HG02884 (cell line): ENCODE results near the gene APBA2.

Experiments
- ATAC-seq: cut with Tn5 transposase; IDR thresholded peaks from one replicate; pipeline ENCODE4 v1.9.1; 2021; ENCODE audit warnings: mild to moderate bottlenecking, moderate library complexity; ENCODE audit not compliant: unreplicated experiment

Gene APBA2

DNA sequence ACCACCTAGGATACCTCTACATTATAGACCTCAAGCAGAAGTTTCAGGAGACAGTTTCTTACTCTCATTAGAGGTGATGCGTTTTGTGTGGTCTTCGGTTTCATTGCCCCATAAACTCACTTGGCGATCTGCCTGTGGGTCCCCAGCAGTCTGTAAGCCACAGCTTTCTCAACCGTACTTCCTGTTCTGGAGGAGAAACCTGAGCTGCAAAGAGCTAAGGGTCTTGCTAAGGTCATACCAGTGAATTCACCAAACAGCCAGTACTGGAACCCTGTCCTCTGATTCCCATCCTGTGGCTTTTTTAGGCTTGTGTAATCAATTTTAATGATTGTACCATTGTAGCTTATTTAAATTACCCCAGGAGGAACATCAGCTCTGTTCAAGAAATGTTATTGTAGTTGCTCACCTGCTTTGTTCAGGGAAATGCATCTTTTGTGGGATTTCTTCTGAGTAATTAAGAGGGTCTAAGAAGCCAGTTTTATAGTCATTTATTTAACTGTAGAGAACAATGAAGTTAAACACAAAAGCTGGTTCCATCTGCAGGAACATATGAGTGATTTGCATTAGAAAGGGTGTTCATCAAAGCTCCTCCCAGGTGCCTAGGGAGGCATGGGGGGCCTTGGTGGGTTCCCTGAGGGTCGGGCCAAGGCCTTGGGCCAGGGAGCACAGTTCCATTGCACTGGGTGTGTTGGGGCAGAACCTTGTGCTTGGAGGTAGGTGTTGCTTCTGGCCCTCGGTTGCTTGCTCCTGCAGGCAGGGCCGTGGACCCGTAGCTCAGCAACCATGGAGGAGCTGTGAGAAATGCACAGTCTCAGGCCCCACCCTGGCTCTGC lies 69.6 kb downstream of the APBA2 start:
- ATAC-seq, result no peak

DNA sequence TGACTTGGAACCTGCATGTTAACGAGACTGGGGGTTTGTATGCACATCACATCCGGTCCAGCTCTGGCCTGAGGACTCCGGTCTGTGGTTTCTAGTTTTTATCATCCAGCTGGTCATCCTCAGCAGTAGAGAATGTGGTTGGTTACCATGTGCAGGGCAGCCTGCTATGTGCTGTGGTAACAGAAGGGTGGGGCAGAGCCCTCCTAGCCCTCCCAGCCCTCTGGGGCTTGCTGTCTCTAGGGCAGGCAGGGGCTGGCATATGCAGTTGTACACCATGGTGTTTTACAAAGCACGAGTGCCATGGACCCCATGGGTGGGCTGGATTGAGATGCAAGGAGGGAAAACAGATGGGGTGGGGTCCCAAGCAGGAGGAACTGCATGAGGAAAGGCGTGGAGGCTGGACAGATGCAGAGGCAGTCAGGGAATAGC lies 70.2 kb downstream of the APBA2 start:
- ATAC-seq, result no peak

DNA sequence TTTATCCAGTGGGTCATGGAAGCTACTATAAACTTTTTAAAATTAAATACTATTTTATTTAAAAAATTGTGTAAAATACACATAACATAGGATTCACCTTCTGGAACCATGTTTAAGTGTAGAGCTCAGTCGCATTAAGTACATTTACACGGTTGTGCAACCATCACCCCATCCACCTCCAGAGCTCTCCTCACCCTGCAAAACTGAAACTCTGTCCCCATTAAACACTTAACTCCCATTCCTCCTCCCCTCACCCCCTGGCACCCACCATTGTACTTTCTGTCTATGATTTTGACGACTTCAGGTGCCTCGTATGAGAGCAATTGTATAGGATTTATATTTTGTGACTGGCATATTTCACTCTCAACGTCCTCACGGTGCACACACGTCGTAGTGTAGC lies 70.7 kb downstream of the APBA2 start:
- ATAC-seq, result no peak

DNA sequence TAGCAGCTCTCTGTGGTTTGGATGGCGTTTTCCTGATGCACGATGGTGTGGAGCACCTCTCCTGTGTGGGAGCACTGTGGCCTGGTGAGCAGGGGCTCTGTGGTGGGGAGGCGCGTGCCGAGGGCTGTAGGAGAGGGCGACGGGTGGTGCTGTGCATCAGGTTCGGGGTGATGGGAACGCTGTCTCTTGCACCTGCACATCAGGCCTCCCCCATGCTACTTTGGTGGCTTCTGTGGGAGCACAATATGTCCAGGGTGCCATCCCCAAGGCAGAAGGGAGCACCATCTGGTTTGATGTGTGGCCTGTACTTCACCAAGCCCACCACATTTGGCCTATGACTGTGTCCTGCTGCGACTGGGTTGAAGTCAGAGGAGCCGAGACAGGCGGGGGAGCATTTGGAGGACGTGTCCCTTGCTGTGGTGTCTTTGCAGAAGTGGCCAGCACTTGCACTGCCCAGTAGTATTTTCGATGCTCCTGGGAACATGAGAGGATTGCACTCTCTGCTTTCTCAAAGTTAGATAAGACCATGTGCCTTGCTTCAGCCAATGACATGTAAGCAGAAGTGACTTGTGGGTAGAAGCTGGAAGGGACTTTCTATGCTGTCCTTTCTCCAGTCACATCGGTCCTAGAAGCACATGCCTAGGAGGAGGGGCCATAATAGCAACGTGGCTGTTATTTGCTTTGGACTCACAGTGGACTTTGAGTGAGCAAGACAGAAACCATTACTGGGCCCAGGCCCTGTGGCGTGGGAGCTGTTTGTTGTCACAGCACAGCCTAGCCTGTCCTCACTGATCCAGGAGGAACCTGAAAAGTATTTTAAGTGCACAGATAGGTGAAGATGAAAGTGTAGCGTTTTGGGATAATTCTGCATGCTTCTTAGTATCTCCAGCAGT lies 72.1 kb downstream of the APBA2 start:
- ATAC-seq, result no peak

DNA sequence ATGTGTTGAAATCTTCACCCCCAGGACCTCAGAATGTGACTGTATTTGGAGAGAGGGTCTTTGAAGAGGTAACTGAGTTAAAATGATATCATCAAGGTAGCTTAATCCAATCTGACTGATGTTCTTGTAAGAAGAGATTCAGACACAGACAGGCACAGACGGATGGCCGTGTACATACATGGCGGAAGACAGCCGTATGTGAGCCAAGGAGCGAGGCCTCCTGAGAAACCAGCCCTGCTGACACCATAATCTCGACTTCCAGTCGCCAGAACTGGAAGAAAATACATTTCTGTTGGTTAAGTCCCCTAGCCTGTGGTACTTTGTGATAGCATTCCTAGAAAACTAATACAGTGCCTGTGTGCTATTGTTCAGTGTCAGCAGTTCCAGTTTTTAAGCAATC lies 73.6 kb downstream of the APBA2 start:
- ATAC-seq, result no peak

DNA sequence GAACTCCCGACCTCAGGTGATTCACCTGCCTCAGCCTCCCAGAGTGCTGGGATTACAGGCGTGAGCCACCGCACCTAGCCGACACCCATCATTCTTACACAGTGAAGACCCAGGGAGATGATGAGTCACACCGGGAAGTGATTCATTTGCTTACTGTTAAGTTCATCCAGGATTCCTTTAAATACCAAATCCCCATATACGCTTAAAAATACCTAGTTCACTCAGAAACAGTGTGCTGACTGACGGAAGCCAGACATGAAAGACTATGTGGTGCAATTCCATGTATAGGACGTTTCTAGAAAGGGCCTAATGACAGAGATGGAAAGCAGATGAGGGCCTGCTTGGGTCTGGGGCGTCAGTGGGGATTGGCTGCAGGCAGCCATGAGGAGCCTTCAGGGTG lies 75.2 kb downstream of the APBA2 start:
- ATAC-seq, result no peak

DNA sequence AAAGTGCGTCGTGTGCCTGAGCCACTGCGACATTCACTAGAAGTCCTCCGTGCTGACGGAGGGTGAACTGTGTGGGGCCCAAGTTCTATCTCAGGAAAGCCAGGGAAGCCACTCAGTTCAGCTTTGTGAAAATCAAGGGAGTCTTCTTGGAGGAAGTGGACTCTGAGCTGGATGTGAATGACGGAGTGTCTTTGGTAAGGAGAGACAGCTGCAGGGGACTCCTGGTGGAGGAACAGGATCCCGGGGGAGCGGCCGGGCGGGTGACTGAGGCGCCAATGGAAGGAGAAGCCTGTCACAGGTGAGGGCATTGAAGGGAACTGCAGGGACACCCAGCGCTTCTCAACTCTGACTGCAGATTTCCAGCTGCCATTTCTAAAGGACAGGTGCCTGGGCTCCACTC lies 75.6 kb downstream of the APBA2 start:
- ATAC-seq, result no peak

DNA sequence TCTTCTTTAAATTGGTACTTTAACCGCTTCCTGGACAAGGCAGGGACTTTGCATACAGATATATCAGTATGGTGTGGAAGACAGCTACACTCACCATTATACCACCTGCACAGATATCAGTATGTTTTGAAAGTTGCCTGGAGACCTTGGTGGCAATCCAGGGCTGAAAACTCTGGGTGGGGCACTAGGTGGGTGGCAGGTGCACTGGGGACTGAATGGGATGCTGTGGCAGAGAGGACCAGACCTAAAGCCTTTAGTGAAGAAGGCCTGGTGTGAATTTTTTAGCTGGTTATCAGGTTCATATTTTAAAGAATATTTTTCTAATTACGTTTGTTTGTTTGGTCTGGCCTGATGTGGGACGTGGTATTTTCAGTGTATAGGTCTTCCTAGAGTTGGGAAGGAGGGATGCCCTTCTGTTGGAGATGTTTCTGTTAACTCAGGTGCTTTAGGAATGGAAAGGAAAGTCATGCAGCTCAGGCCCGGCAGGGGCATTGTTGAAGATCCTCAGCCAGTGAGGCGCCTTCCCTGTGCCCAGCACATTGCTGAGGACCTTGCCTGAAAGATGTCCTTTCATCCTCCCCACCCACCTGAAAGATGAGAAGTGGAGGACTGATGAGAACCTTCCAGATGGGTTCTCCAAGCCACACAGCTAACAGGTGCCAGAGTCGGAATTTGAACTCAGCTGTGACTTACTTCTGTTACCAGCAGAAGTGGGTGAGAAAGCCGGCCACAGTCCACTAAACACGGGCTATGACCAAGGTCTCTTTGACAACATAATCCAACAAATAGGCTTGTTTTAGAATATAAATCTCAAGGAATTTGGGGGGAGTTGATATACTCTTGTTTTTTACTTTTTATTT lies 77.3 kb downstream of the APBA2 start:
- ATAC-seq, result no peak

DNA sequence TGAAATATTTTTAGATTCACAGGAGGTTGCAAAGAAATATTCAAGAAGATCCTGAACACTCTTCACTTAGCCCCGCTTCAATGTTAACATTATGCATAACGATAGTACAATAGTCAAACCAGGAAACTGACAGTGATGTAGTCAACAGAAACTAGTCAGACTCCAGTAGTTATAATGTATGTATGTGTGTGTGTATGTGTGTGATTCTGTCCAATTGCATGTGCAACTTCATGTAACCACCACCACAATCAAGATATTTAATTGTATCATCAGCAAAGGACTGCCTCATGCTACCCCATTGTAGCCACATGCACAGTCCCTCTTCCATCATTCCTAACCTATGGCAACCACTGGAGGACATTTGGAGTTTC lies 77.9 kb downstream of the APBA2 start:
- no peak for ATAC-seq

DNA sequence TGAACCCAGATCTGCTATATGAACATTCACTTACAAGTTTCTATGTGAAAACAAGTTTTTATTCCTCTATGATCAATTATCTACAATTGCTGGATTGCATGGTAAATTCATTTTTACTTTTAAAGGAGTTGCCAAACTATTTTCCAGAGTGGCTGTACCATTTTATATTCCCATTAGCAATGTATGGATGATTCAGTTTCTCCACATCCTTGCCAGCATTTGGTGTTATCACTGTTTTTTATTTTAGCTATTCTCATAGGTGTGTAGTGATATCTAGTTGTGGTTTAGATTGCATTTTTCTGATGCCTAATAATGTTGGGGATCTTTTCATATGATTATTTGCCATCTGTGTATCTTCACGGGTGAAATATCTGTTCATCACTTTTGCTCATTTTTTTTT lies 78.3 kb downstream of the APBA2 start:
- ATAC-seq, result no peak

DNA sequence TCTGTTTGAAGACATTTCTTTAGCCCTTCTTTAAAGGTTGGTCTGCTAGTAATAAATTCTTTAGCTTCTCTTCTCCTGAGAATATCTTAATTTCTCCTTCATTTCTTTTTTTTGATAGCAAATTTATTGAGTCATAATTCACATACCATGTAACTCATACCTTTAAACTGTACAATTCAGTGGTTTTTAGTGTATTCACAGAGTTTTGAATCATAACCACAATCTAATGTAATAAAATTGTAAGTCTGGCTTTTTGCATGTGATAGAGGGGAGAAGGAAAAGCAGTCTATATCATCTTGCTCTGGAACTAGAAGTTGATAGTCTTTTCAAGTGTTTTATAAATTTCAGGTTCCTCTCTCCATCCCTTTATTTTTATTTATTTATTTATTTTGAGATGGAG lies 81.3 kb downstream of the APBA2 start:
- ATAC-seq, result no peak

DNA sequence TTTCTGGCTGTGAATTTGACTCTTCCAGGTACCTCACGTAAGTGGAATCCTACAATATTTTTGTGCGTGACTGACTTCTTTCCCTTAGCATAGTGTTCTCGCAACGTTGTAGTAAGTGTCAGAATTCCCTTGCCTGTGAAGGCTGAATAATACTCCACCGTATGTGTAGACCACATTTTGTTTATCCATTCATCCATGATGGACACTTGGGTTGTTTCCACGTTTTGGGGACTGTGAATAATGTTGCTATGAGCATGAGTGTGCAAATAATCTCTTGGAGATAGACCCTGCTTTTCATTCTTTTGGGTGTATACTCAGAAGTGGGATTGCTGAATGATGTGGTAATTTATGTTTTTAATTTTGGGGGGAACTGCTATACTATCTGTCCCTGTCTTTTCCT lies 82.2 kb downstream of the APBA2 start:
- ATAC-seq, result no peak

DNA sequence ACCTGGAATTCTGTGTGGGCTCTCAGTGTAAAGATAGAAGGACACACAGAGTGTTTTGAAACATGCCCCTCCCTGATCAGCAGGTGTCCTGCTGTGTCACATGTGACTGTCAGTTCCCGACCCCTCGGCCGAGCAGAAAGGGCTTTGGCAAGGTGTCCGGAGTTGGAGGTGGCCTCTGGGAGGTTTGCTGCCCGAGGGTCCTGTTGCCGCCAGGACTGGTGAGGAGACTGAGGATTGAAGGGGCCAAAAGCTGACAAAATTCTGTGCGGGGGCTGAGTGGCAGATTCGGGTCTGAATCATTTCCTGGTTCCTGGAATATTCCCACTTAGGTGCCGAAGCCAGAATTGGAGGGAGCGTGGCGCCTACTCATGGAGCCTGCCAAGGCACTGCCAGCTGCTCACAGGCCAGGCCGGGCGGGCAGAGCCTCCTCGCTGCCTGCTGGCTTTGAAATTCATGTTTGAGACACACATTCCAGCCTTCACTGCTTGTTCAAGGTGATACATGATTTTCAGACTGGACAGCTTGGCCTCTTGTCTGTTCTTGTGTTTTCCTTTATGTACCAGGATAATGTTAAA lies 83.8 kb downstream of the APBA2 start:
- no peak for ATAC-seq

DNA sequence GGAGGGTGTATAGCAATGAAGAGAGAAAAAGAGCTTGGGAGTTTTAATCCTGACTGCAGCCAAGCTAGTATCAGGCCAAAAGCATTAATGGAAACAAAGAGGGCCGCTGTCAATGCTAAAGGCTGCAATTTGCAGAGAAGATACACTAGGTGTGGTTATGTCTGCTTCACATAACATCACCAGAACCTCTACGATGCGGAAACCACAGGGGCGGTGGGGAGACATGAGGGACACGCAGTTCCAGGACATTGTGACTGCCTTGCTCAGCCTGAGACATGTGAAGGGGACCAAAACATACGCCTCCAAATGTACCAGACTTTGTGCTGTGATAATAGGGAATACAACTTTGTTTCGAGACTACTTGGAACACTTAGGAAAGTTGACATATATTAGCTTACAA lies 88.4 kb downstream of the APBA2 start:
- ATAC-seq, result no peak

DNA sequence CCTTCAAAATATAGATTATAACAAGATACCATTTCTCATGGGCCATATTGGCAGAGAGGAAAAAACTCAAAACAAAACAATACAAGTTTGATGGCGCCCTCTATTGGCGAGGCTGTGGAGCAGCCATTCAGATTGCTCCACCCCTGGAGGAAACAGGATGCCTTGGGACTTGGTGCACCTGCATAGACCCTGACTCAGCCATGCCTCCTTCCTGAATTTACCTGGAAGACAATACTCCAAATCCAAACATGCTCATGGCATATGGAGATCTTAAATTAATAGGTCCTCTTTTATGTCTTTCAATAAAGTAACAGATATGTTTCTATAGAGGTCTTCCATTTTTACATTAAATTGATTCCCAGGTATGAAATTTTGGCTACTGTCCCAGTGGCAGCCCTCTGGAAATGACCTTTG lies 90.0 kb downstream of the APBA2 start:
- no peak for ATAC-seq

DNA sequence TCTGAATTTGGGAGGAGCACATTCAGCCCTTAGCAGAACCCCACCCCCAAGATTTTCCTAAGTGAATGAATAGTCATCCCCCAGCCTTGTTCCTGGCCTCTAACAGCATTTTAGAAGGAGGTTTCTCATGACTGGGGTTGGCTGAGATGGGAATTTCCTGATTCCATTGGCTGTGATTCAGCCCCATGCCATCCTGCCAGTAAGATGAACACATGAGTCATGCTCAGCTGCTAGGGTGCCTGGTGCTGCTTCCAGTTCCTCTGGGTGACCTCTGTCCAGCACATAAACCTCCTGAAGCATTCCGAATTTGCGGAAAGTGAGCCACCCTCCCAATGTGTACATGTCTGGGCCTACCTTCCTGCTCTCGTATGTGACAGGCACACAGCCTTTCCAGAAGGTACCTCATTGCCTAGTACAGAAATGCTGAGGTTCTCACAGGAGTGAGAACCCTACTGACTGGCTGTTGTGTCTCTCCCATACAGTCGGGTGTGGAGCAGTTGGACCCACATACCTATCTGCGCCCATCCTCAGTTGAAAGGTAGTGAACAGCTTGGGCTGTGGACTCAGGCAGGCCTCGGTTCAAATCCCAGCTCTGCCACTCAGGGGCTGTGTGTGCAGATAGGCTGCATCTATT lies 91.7 kb downstream of the APBA2 start:
- ATAC-seq, result no peak

DNA sequence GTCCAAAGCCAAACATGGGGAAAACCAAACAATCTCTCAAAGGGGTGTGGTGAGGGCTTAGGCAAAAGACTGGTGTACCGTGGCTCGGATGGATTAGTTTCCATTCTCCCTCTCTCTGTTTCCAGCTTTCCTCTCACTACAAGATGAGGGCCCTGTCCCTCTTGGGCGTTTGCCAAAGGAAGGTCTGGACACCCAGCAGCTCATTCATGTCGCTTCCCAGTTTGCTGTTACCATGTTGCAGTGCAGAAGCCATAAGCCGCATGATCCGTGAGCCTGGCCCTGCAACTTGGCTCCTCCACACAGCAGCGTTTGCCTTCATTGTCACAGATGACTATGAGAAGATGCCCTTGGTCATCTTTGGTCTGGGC lies 92.2 kb downstream of the APBA2 start:
- ATAC-seq, result no peak

DNA sequence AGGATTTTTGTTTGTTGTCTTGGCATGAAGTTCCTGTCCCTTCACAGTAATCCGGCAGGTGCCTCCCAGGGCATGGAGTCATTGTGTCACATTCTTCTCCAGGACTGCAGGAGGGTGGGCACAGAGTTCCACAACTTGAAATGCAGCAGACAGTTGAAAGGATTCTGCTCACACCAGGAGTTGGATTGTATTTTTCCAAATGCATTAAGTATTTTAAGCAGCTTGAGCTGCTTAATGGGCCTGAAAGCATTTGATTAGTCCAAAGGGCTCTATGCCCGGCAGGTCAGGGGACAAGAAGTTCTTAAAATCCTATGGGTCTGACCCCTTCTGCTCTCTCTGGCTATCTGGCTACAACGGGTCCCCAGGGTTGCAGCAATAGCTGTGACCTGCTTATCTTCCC lies 92.9 kb downstream of the APBA2 start:
- no peak for ATAC-seq

DNA sequence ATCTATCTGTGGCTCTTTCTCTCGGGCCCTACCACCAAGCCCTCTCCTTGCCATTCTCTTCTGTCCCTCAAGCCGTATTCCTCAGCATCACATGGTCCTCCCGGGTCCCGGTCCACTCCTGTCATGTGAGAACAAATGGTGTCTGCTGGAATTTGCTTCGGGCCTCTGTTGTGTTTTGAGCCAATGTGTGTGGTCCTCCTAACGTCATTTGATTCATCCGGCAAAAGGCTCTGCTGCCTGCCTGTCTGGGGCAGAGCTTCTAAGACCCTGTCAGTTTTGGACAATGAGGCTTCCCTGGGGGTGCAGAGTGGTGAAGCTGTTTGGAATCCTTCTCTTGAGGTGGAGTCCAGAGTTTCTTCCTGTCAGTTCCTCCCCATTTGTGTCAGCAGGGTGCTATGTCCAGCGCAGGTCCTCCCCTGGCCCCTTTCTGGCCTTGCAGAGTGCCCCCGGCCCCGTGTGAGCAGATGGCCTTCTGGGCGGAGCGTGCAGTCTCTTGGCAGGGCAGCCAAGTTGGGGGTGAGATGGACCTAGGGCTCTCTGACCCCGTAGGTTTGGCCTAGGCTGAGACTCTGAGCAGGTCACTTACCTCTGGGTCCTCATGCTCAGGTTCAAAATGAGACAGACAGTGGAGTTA lies 93.6 kb downstream of the APBA2 start:
- no peak for ATAC-seq
